ENCODE results near the gene ZNF300. TPM values are rescaled to one million over a fixed set of nuclear protein-coding genes. Genes with fewer than 3 reads are reported as not detected.

ZNF300 gene
- total and polyA plus RNA-seq, 8 donors, result 3.0 to 34.0 (median 28.9) TPM

Other genes starting within 250 kb of the ZNF300 start
- gene MYOZ3, start 243.7 kb downstream of the ZNF300 start, total RNA-seq, result 1 to 10 TPM in 1 of 2 donors, under 1 TPM in 1; 0.79 to 3.1 TPM
- gene MYOZ3, start 243.7 kb downstream of the ZNF300 start, polyA plus RNA-seq (ENCODE audit: insufficient read length in 6 of 6), result 10 to 100 TPM; 10.6 to 13.1 (median 11.4) TPM
- gene RBM22, start 203.9 kb downstream of the ZNF300 start, total RNA-seq, result 10 to 100 TPM; 36.4 to 48.1 TPM
- 10 to 100 TPM; 75.5 to 81.0 (median 78.2) TPM for gene RBM22, start 203.9 kb downstream of the ZNF300 start, polyA plus RNA-seq (ENCODE audit: insufficient read length in 6 of 6)
- gene DCTN4, start 146.0 kb downstream of the ZNF300 start, total RNA-seq, result 10 to 100 TPM; 69.5 to 70.0 TPM
- gene DCTN4, start 146.0 kb downstream of the ZNF300 start, polyA plus RNA-seq (ENCODE audit: insufficient read length in 6 of 6), result 10 to 100 TPM; 64.2 to 76.6 (median 69.4) TPM
- 10 to 100 TPM; 16.4 to 20.1 TPM for gene SMIM3, start 126.2 kb downstream of the ZNF300 start, total RNA-seq
- gene SMIM3, start 126.2 kb downstream of the ZNF300 start, polyA plus RNA-seq (ENCODE audit: insufficient read length in 6 of 6), result 10 to 100 TPM; 14.0 to 19.4 (median 16.7) TPM
- gene IRGM, start 58.5 kb downstream of the ZNF300 start, total RNA-seq, result not detected
- gene IRGM, start 58.5 kb downstream of the ZNF300 start, polyA plus RNA-seq (ENCODE audit: insufficient read length in 6 of 6), result under 1 TPM; 0.47 to 0.93 (median 0.68) TPM
- 100 to 1,000 TPM; 391 to 424 TPM for gene GPX3, start 115.6 kb upstream of the ZNF300 start, total RNA-seq
- 100 to 1,000 TPM in 1 of 6 donors, 10 to 100 TPM in 5; 49.0 to 149 (median 56.7) TPM for gene GPX3, start 115.6 kb upstream of the ZNF300 start, polyA plus RNA-seq (ENCODE audit: insufficient read length in 6 of 6)
- 100 to 1,000 TPM; 111 to 133 TPM for gene TNIP1, start 176.1 kb upstream of the ZNF300 start, total RNA-seq
- gene TNIP1, start 176.1 kb upstream of the ZNF300 start, polyA plus RNA-seq (ENCODE audit: insufficient read length in 6 of 6), result 10 to 100 TPM; 82.3 to 94.4 (median 83.6) TPM